SU-DHL-6 (cell line): ENCODE results near the gene RNF8.

ENCODE experiments used
- CTCF ChIP-seq: fragments of 200-600 bp; sonication (generic); IDR thresholded peaks from one replicate; pipeline ENCODE4 v1.5.1; 2017; ENCODE audit warnings: antibody characterized with exemption, mild to moderate bottlenecking, low read length, moderate library complexity; ENCODE audit not compliant: insufficient read depth, poor library complexity, severe bottlenecking
- EZH2phosphoT487 ChIP-seq: fragments of 200-600 bp; sonication (generic), shearing (Covaris generic); conservative IDR thresholded peaks from 2 replicates; pipeline ENCODE4 v1.6.1; 2018; ENCODE audit warnings: mild to moderate bottlenecking, antibody characterized with exemption, low read length, moderate library complexity, mixed read lengths

- TF ChIP-seq CTCF (no peak), EZH2phosphoT487 (no peak)
Observed at GRCh38 chr6:37321516-37322415, 32.0 kb upstream of the RNF8 start.
